ENCODE results near the gene CST8. TPM values are rescaled to one million over a fixed set of nuclear protein-coding genes. Genes with fewer than 3 reads are reported as not detected.

The CST8 gene
- total RNA-seq, 2 donors from 2014 or later: not detected

GRCh38 chr20:23524146-23524545 lies 33.2 kb downstream of the CST8 start:
- H3K36me3 ChIP-seq (ENCODE audit: control insufficient read depth, insufficient read depth, low read length): no peaks in the 10 kb centered on the region
- H3K27ac ChIP-seq (ENCODE audit: low read depth, low read length): no peak overlapping the region
- no peaks in the 10 kb centered on the region for H3K27me3 Mint-ChIP-seq (ENCODE audit: insufficient read depth)
- peaks cover 29% of the 10 kb centered on the region for H3K9me3 ChIP-seq (ENCODE audit: control insufficient read depth, low read length)
- peaks cover 32% of the 10 kb centered on the region for H3K9me3 Mint-ChIP-seq
- no peaks in the 10 kb centered on the region for H3K4me1 ChIP-seq (ENCODE audit: control insufficient read depth, insufficient read depth, low read length)
- H3K4me3 ChIP-seq (ENCODE audit: low read length): no peak overlapping the region
- no peak overlapping the region for H3K4me3 Mint-ChIP-seq
- H3K4me1 Mint-ChIP-seq: peaks cover 19% of the 10 kb centered on the region
- WGBS, 2 experiments (ENCODE audit: insufficient coverage in 1 of 2, insufficient read length in 1 of 2): 95% methylated on average over 7 to 10 of the region's 10 CpGs
- no peak for DNase-seq
- TF ChIP-seq, protein P1, sequence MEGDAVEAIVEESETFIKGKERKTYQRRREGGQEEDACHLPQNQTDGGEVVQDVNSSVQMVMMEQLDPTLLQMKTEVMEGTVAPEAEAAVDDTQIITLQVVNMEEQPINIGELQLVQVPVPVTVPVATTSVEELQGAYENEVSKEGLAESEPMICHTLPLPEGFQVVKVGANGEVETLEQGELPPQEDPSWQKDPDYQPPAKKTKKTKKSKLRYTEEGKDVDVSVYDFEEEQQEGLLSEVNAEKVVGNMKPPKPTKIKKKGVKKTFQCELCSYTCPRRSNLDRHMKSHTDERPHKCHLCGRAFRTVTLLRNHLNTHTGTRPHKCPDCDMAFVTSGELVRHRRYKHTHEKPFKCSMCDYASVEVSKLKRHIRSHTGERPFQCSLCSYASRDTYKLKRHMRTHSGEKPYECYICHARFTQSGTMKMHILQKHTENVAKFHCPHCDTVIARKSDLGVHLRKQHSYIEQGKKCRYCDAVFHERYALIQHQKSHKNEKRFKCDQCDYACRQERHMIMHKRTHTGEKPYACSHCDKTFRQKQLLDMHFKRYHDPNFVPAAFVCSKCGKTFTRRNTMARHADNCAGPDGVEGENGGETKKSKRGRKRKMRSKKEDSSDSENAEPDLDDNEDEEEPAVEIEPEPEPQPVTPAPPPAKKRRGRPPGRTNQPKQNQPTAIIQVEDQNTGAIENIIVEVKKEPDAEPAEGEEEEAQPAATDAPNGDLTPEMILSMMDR (conservative IDR thresholded peaks at IDR 0.05): no peak
- H3K27ac Mint-ChIP-seq: no peak overlapping the region
- H3K9ac ChIP-seq (ENCODE audit: extremely low read depth, low read length, poor library complexity, severe bottlenecking): no peak overlapping the region
- no peaks in the 10 kb centered on the region for H3K27me3 ChIP-seq (ENCODE audit: control insufficient read depth, insufficient read depth, low read length, poor library complexity, severe bottlenecking)
- peaks cover 3% of the 10 kb centered on the region for H3K36me3 Mint-ChIP-seq (ENCODE audit: low read depth)

DNA sequence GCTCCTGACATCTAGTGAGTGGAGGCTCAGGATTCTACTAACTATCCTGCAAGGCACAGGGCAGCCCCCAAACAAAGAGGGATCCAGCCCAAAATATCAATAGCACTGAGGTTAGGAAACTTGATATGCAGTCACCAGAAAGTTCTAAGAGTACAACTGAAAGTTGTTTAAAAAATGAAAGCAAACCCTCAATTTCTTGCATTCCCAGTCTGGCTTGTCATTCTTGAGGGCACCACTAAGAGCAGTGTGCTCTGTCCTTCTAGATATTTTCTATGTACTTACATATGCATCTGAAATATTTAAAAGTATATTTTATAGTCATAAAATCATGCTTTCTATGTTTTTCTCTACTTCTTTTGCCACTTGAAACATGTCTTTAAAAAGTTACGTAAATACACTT lies 35.9 kb downstream of the CST8 start:
- Mint-ChIP-seq H3K36me3 (ENCODE audit: low read depth) (peaks cover 3% of the 10 kb centered on the region), H3K9me3 (peaks cover 23% of the 10 kb centered on the region), H3K4me1 (peaks cover 9% of the 10 kb centered on the region), H3K27ac (no peak overlapping the region), H3K4me3 (no peak overlapping the region), H3K27me3 (ENCODE audit: insufficient read depth) (no peaks in the 10 kb centered on the region)
- H3K36me3 ChIP-seq (ENCODE audit: control insufficient read depth, insufficient read depth, low read length): no peaks in the 10 kb centered on the region
- TF ChIP-seq, protein P1 (conservative IDR thresholded peaks at IDR 0.05): peak; percentile 50
- no peak overlapping the region for H3K27ac ChIP-seq (ENCODE audit: low read depth, low read length)
- no peaks in the 10 kb centered on the region for H3K4me1 ChIP-seq (ENCODE audit: control insufficient read depth, insufficient read depth, low read length)
- H3K9me3 ChIP-seq (ENCODE audit: control insufficient read depth, low read length): peaks cover 17% of the 10 kb centered on the region
- WGBS, 2 experiments (ENCODE audit: insufficient coverage in 1 of 2, insufficient read length in 1 of 2): 100% methylated on average over 1 of the region's 1 CpG; no CpG with 5 or more reads in 1 of the 2 experiments
- H3K4me3 ChIP-seq (ENCODE audit: low read length): no peak overlapping the region
- H3K27me3 ChIP-seq (ENCODE audit: control insufficient read depth, insufficient read depth, low read length, poor library complexity, severe bottlenecking): no peaks in the 10 kb centered on the region
- H3K9ac ChIP-seq (ENCODE audit: extremely low read depth, low read length, poor library complexity, severe bottlenecking): no peak overlapping the region
- no peak for DNase-seq

GRCh38 chr20:23528867-23529431 lies 38.0 kb downstream of the CST8 start:
- Mint-ChIP-seq H3K27ac (no peak overlapping the region), H3K4me3 (no peak overlapping the region), H3K36me3 (ENCODE audit: low read depth) (peaks cover 3% of the 10 kb centered on the region), H3K27me3 (ENCODE audit: insufficient read depth) (no peaks in the 10 kb centered on the region), H3K4me1 (peaks cover 29% of the 10 kb centered on the region), H3K9me3 (peaks cover 19% of the 10 kb centered on the region)
- peak; percentile 61 for DNase-seq
- WGBS, 2 experiments (ENCODE audit: insufficient coverage in 1 of 2, insufficient read length in 1 of 2): 96% methylated on average over 1 of the region's 1 CpG; no CpG with 5 or more reads in 1 of the 2 experiments
- Histone ChIP-seq H3K27me3 (ENCODE audit: control insufficient read depth, insufficient read depth, low read length, poor library complexity, severe bottlenecking) (no peaks in the 10 kb centered on the region), H3K4me3 (ENCODE audit: low read length) (no peak overlapping the region), H3K27ac (ENCODE audit: low read depth, low read length) (no peak overlapping the region), H3K36me3 (ENCODE audit: control insufficient read depth, insufficient read depth, low read length) (no peaks in the 10 kb centered on the region), H3K9ac (ENCODE audit: extremely low read depth, low read length, poor library complexity, severe bottlenecking) (no peak overlapping the region), H3K9me3 (ENCODE audit: control insufficient read depth, low read length) (peaks cover 17% of the 10 kb centered on the region), H3K4me1 (ENCODE audit: control insufficient read depth, insufficient read depth, low read length) (peaks cover 8% of the 10 kb centered on the region)
- TF ChIP-seq, protein P1 (conservative IDR thresholded peaks at IDR 0.05): no peak

Measured in endodermal cell (in vitro differentiated cells).